Spinal cord (tissue), 10 donors: ENCODE measurements around the gene SHROOM3. TPM values are rescaled to one million over a fixed set of nuclear protein-coding genes. Genes with fewer than 3 reads are reported as not detected.

ENCODE experiments used
- DNase-seq, 6 donors: peaks; one replicate each; pipeline versions ENCODE4 v3.0.0 to v3.0.0-alpha.2; 2013 to 2015; ENCODE audit warnings: low spot score in 6 of 6, low read depth in 4 of 6
- H3K27ac ChIP-seq: one replicate; pipeline ENCODE4 v1.5.1; 2013; ENCODE audit warnings: low read depth, low read length, control low read depth
- H3K27me3 ChIP-seq: one replicate; pipeline ENCODE4 v1.6.1; 2013; ENCODE audit warnings: low read length; ENCODE audit not compliant: control insufficient read depth, insufficient read depth
- H3K36me3 ChIP-seq: one replicate; pipeline ENCODE4 v1.6.1; 2013; ENCODE audit warnings: low read length; ENCODE audit not compliant: control insufficient read depth, insufficient read depth
- H3K4me1 ChIP-seq: one replicate; pipeline ENCODE4 v1.6.1; 2013; ENCODE audit warnings: low read length; ENCODE audit not compliant: control insufficient read depth, insufficient read depth
- H3K4me3 ChIP-seq: one replicate; pipeline ENCODE4 v1.5.1; 2013; ENCODE audit warnings: low read depth, low read length, control low read depth
- H3K9me3 ChIP-seq: one replicate; pipeline ENCODE4 v1.6.1; 2013; ENCODE audit warnings: low read length; ENCODE audit not compliant: control insufficient read depth, insufficient read depth
- WGBS: methylation state at CpG from one replicate; pipeline ENCODE4 v1.1.5; 2013; ENCODE audit warnings: missing lambda C conversion rate; ENCODE audit not compliant: insufficient coverage; 5-methylcytosine and 5-hydroxymethylcytosine counted together
- polyA plus RNA-seq, 2 donors: library from polyadenylated mRNA; unstranded; fragments of 120-200 nt; gene quantifications; one replicate each; pipeline ENCODE4 v1.2.1, GENCODE V29; 2013; ENCODE audit not compliant: insufficient read length in 2 of 2
- total RNA-seq, 2 donors: library from RNA; depleted of rRNA in 1 of 2; stranded (reverse); fragments of 120-200 nt in 1 of 2; fragments of >200 nt in 1 of 2; gene quantifications; one replicate each; pipeline versions ENCODE4 v1.2.3 to v1.2.4, GENCODE V29; 2013 to 2014
- donor health status: healthy.

The SHROOM3 gene
- total and polyA plus RNA-seq, 4 donors, result 11.6 to 23.3 (median 19.3) TPM

- no peaks in the 10 kb centered on the region for H3K9me3 ChIP-seq
- no peaks in the 10 kb centered on the region for H3K36me3 ChIP-seq
- H3K4me3 ChIP-seq, result peak overlapping the region; percentile 45
- H3K27ac ChIP-seq, result peak overlapping the region; percentile 17
- peak in 2 of 6 donors; percentile 54 to 79 for DNase-seq
- WGBS, result 0% methylated on average over 1 of the region's 13 CpGs
- peaks cover 11% of the 10 kb centered on the region for H3K4me1 ChIP-seq
- H3K27me3 ChIP-seq, result peaks cover 14% of the 10 kb centered on the region
These were observed 253.7 kb downstream of the SHROOM3 start for GRCh38 chr4:76688619-76689144.

- no peaks in the 10 kb centered on the region for H3K9me3 ChIP-seq
- H3K4me1 ChIP-seq, result peaks cover 11% of the 10 kb centered on the region
- peak overlapping the region; percentile 69 for H3K27ac ChIP-seq
- H3K36me3 ChIP-seq, result no peaks in the 10 kb centered on the region
- WGBS, result under 1% methylated on average over 87 of the region's 87 CpGs
- peak in 2 of 6 donors; percentile 68 to 76 for DNase-seq
- peaks cover 14% of the 10 kb centered on the region for H3K27me3 ChIP-seq
- peak overlapping the region; percentile 51 for H3K4me3 ChIP-seq
These were observed 254.3 kb downstream of the SHROOM3 start for GRCh38 chr4:76689145-76689817.

- peak overlapping the region; percentile 69 for H3K27ac ChIP-seq
- H3K4me3 ChIP-seq, result peak overlapping the region; percentile 51
- DNase-seq, result peak in 1 of 6 donors; percentile 32
- H3K36me3 ChIP-seq, result no peaks in the 10 kb centered on the region
- WGBS, result 11% methylated on average over 3 of the region's 12 CpGs
- no peaks in the 10 kb centered on the region for H3K9me3 ChIP-seq
- peaks cover 14% of the 10 kb centered on the region for H3K27me3 ChIP-seq
- H3K4me1 ChIP-seq, result peaks cover 11% of the 10 kb centered on the region
These were observed 255.2 kb downstream of the SHROOM3 start for GRCh38 chr4:76690011-76690905.

- peaks cover 14% of the 10 kb centered on the region for H3K27me3 ChIP-seq
- H3K36me3 ChIP-seq, result no peaks in the 10 kb centered on the region
- peak overlapping the region; percentile 69 for H3K27ac ChIP-seq
- DNase-seq, result peak in 1 of 6 donors; percentile 32
- peaks cover 15% of the 10 kb centered on the region for H3K4me1 ChIP-seq
- no peak overlapping the region for H3K4me3 ChIP-seq
- no peaks in the 10 kb centered on the region for H3K9me3 ChIP-seq
- no CpG with 5 or more reads among the region's 1 CpG for WGBS
These were observed 255.9 kb downstream of the SHROOM3 start for GRCh38 chr4:76690906-76691275.

GRCh38 chr4:76691807-76692582, 257.0 kb downstream of the SHROOM3 start:
- Histone ChIP-seq H3K4me1 (peaks cover 24% of the 10 kb centered on the region), H3K27ac (no peak overlapping the region), H3K4me3 (no peak overlapping the region), H3K36me3 (no peaks in the 10 kb centered on the region), H3K27me3 (peaks cover 14% of the 10 kb centered on the region), H3K9me3 (no peaks in the 10 kb centered on the region)
- WGBS, result 86% methylated on average over 2 of the region's 5 CpGs
- no peak for DNase-seq

GRCh38 chr4:76692761-76693160, 257.7 kb downstream of the SHROOM3 start:
- Histone ChIP-seq H3K9me3 (no peaks in the 10 kb centered on the region), H3K4me3 (no peak overlapping the region), H3K4me1 (peaks cover 24% of the 10 kb centered on the region), H3K36me3 (no peaks in the 10 kb centered on the region), H3K27ac (no peak overlapping the region), H3K27me3 (peaks cover 14% of the 10 kb centered on the region)
- no peak for DNase-seq
- no CpG with 5 or more reads among the region's 2 CpGs for WGBS

- Histone ChIP-seq H3K36me3 (no peaks in the 10 kb centered on the region), H3K4me3 (no peak overlapping the region), H3K4me1 (peaks cover 22% of the 10 kb centered on the region), H3K9me3 (no peaks in the 10 kb centered on the region), H3K27me3 (peaks cover 14% of the 10 kb centered on the region), H3K27ac (no peak overlapping the region)
- DNase-seq, result no peak
- no CpG with 5 or more reads among the region's 1 CpG for WGBS
These were observed 259.0 kb downstream of the SHROOM3 start for GRCh38 chr4:76694056-76694455.

- Histone ChIP-seq H3K36me3 (no peaks in the 10 kb centered on the region), H3K9me3 (no peaks in the 10 kb centered on the region), H3K27me3 (peaks cover 5% of the 10 kb centered on the region), H3K27ac (peak overlapping the region; percentile 13), H3K4me1 (peaks cover 13% of the 10 kb centered on the region), H3K4me3 (no peak overlapping the region)
- DNase-seq, result peak in 5 of 6 donors; percentile 39 to 87 (median 57)
- WGBS, result 15% methylated on average over 3 of the region's 7 CpGs
These were observed 261.1 kb downstream of the SHROOM3 start for GRCh38 chr4:76696109-76696508.

GRCh38 chr4:76697129-76697803, 262.2 kb downstream of the SHROOM3 start:
- no peak overlapping the region for H3K27ac ChIP-seq

More at GRCh38 chr4:76697129-76697803, 262.2 kb downstream of the SHROOM3 start:
- DNase-seq, result no peak
- Histone ChIP-seq H3K36me3 (no peaks in the 10 kb centered on the region), H3K4me1 (peaks cover 13% of the 10 kb centered on the region), H3K9me3 (no peaks in the 10 kb centered on the region), H3K27me3 (no peaks in the 10 kb centered on the region), H3K4me3 (no peak overlapping the region)
- 87% methylated on average over 2 of the region's 3 CpGs for WGBS
